Measurements from ENCODE around the gene SNX32. TPM values are rescaled to one million over a fixed set of nuclear protein-coding genes. Genes with fewer than 3 reads are reported as not detected.

The SNX32 gene
- 0.13 TPM in 1 of 2 replicates, not detected in the other for total RNA-seq (2014; rRNA removed; shearing (Covaris generic))

GRCh38 chr11:65833297-65834030, at the start of gene SNX32:
Gene SNX32 (plus strand): TSS chr11:65833963. CDS start chr11:65834066, 103 bp downstream.

DNA sequence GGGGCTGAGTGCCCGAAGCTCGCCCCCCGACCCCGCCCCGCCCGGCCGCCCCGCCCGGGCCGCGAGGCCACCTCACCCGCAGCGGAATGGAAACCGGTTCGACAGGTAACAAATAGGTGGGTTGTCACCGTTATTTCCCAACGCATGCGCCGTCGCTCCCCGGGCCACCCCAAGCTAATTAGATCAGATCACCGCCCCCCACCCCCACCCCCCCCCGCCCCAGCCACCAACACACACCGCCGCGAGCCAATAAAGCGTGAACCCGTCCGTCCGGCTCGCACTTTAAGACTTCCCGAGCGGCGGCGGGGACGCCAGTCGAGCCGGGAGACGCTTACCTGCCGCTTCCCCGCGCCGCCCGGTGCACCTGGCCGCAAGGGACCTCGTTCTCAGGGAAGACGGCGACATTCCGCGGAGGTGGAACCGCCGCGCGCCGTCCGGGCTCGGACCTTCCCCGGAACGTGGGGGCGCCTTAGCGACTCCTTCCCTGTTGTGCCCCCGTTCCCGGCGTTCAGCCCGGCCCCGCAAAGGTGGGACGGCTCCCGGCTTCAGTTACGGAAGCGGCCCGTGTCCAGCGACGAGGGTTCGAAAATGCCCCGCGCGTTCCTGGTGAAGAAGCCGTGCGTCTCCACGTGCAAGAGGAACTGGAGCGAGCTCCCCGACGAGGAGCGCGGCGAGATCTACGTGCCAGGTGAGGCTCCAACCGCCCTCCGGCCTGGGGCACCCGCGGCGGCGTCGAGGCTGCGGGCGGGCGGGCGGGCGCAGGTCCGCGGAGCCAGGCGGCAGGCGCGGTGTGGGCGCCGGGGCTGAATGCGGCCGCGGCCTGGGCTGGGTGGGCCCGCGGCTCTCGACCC, 46.8 kb upstream of the SNX32 start, which contains the start of gene OVOL1:
OVOL1 (plus strand) TSS at position 278 of the 851 bp plus-strand sequence; CDS start at position 589, 311 bp downstream.

DNA sequence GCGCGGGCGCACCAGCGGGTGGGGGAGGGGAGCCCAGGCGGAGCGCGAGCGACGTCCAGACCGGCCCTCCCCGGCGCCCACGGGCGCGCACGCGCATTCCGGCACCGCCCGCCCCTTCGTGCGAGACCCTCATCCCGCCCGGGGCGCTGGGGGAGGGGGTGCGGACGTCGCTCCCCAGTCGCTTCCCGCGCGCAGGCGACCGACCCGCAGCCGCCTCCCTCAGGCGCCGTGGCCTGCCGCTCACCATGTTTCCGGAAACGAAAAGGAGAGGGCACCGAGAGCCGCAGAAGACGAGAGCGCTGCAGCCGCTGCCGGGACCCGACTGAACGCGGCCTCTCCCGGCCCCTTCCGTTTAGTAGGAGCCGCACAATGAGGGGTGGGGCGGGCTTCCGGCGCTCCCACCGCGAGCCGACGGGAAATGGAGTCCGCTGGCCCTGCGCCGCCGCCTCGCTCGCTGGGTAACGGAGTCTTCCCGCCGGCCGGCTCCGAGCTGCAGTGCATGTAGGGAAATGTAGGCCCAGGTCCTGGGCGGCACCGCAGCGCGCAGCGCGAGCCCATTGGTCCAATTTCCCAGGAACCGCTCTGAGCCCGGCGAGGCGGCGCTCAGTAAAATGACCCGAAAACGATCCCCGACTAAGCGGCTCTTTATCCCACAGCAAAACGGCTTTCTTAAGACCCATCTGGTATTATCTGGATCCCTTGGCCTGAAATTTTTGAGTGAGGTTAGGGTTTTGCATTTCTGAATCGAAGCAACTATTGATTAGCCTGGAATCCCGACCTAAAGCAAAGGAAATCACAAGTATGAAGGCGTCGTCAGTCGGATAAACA, 24.3 kb downstream of the SNX32 start, which contains the start of gene CFL1:
CFL1 (minus strand) TSS at position 328 of the 828 bp plus-strand sequence; CDS start at position 247, 81 bp downstream.

GRCh38 chr11:65860278-65861164, 26.8 kb downstream of the SNX32 start, which contains the start of gene MUS81:
Gene MUS81 (plus strand): TSS chr11:65860433. CDS start chr11:65860754, 321 bp downstream.

GRCh38 chr11:65872586-65873317, 39.0 kb downstream of the SNX32 start, which contains the start of gene EFEMP2:
Gene EFEMP2 (minus strand): TSS chr11:65872800. CDS start chr11:65872354, 446 bp downstream.

DNA sequence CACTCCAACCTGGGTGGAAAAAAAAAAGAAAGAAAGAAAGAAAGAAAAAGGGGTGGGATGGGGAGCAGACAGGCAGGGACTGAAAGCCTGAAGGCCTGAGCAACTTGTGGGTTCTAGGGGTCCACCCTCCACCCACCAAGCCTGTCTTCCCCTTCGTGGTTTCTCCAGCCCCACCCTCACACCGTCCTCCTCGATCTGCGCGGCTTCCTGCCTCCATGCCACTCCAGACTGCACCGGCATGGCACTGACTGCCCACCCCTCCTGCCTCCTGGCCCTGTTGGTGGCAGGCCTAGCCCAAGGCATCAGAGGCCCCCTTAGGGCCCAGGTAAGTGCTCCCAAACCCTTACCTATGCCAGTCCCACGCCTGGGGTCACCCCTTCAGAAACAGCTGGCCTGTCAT, 45.9 kb downstream of the SNX32 start, which contains the start of gene CTSW:
CTSW (plus strand) TSS at position 221 of the 400 bp plus-strand sequence; CDS start at position 239, 18 bp downstream.

DNA sequence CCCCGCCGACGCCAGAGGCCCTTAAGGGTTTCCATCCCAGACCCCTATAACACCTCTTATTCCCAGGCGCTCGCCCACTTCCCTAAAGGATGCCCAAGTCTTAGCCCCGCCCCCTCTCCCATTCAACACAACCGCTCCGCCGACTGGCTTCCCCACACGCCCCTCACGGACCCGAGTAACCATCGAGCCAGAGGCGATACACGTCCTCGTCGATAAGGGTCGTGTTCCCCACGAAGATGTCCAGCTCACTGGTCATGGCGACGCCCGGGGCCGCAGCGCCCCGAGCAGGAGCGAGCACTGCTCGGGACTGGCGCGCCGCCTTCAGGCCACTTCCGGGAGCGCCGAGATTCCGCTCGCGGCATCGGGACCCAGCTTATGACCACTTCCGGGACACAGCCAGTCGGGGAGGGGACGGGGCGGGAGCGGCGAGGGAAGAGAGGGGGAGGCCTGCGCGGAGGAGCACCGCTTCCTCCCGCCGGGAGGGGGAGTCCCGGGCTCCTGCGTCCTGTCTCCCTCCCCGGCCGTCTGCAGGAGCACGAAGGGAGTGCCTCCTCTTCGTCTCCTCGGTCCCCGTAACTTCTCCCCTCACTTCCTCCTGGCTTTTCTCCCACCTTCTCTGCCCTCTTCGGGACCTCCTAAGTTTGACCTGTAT, 54.5 kb downstream of the SNX32 start, which contains the start of gene FIBP:
FIBP (minus strand) TSS at position 309 of the 652 bp plus-strand sequence; CDS start at position 256, 53 bp downstream.

DNA sequence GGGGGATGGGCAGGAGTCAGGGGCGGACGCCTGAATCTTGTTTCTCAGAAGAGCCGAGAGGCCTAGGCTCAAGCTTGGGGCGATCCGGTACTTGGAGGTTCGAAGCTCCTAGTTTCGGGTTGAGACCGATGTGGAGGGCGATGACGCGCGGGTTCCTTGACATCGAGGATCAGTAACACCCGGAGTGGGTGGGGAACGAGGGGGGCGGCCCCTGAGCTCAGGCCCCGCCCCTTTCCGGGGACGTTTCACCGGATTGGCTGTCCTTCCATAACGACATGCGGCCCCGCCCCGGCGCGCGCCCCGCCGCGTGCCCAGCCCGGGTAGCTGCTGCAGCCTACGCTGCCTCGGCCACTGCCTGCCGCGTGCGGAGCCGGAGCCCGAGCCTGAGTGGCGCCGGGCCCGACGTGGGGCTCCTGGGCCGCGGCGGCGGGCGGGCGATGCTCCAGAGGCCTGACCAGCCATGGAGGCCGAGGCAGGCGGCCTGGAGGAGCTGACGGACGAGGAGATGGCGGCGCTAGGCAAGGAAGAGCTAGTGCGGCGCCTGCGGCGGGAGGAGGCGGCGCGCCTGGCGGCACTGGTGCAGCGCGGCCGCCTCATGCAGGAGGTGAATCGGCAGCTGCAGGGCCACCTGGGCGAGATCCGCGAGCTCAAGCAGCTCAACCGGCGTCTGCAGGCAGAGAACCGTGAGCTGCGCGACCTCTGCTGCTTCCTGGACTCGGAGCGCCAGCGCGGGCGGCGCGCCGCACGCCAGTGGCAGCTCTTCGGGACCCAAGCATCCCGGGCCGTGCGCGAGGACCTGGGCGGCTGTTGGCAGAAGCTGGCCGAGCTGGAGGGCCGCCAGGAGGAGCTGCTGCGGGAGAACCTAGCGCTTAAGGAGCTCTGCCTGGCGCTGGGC, 56.8 kb downstream of the SNX32 start, which contains the start of gene CCDC85B:
CCDC85B (plus strand) TSS at position 350 of the 895 bp plus-strand sequence; CDS start at position 461, 111 bp downstream.

GRCh38 chr11:65900125-65900898, 66.5 kb downstream of the SNX32 start, which contains the start of gene FOSL1:
Gene FOSL1 (minus strand): TSS chr11:65900388. CDS start chr11:65900339, 49 bp downstream.

Other genes starting within 250 kb of the SNX32 start
- 0.27 and 0.30 TPM in 2 replicates for gene KCNK7, start 238.2 kb upstream of the SNX32 start, total RNA-seq (2014; rRNA removed; shearing (Covaris generic))
- gene MAP3K11, start 219.7 kb upstream of the SNX32 start, total RNA-seq (2014; rRNA removed; shearing (Covaris generic)): 32.6 and 44.9 TPM in 2 replicates
- gene PCNX3, start 218.2 kb upstream of the SNX32 start, total RNA-seq (2014; rRNA removed; shearing (Covaris generic)): 38.1 and 38.7 TPM in 2 replicates
- 34.2 and 35.5 TPM in 2 replicates for gene SIPA1, start 195.9 kb upstream of the SNX32 start, total RNA-seq (2014; rRNA removed; shearing (Covaris generic))
- gene RELA, start 171.0 kb upstream of the SNX32 start, total RNA-seq (2014; rRNA removed; shearing (Covaris generic)): 41.8 and 44.5 TPM in 2 replicates
- gene KAT5, start 121.7 kb upstream of the SNX32 start, total RNA-seq (2014; rRNA removed; shearing (Covaris generic)): 84.3 and 89.4 TPM in 2 replicates
- gene RNASEH2C, start 113.2 kb upstream of the SNX32 start, total RNA-seq (2014; rRNA removed; shearing (Covaris generic)): 115 and 149 TPM in 2 replicates
- gene AP5B1, start 53.0 kb upstream of the SNX32 start, total RNA-seq (2014; rRNA removed; shearing (Covaris generic)): 23.7 and 24.5 TPM in 2 replicates
- gene OVOL1, start 46.9 kb upstream of the SNX32 start, total RNA-seq (2014; rRNA removed; shearing (Covaris generic)): 0.11 TPM in 2 replicates
- gene CFL1, start 24.2 kb downstream of the SNX32 start, total RNA-seq (2014; rRNA removed; shearing (Covaris generic)): 2,320 and 2,361 TPM in 2 replicates
- 94.2 and 103 TPM in 2 replicates for gene MUS81, start 26.5 kb downstream of the SNX32 start, total RNA-seq (2014; rRNA removed; shearing (Covaris generic))
- gene EFEMP2, start 38.8 kb downstream of the SNX32 start, total RNA-seq (2014; rRNA removed; shearing (Covaris generic)): 11.4 and 16.7 TPM in 2 replicates
- gene CTSW, start 45.9 kb downstream of the SNX32 start, total RNA-seq (2014; rRNA removed; shearing (Covaris generic)): 0.24 and 0.41 TPM in 2 replicates
- gene FIBP, start 54.5 kb downstream of the SNX32 start, total RNA-seq (2014; rRNA removed; shearing (Covaris generic)): 307 and 389 TPM in 2 replicates
- 158 and 196 TPM in 2 replicates for gene CCDC85B, start 56.7 kb downstream of the SNX32 start, total RNA-seq (2014; rRNA removed; shearing (Covaris generic))
- gene FOSL1, start 66.4 kb downstream of the SNX32 start, total RNA-seq (2014; rRNA removed; shearing (Covaris generic)): 548 and 703 TPM in 2 replicates
- 17.5 and 22.0 TPM in 2 replicates for gene C11orf68, start 85.1 kb downstream of the SNX32 start, total RNA-seq (2014; rRNA removed; shearing (Covaris generic))
- 837 and 878 TPM in 2 replicates for gene DRAP1, start 85.5 kb downstream of the SNX32 start, total RNA-seq (2014; rRNA removed; shearing (Covaris generic))
- gene TSGA10IP, start 111.5 kb downstream of the SNX32 start, total RNA-seq (2014; rRNA removed; shearing (Covaris generic)): not detected in 2 replicates
- gene SART1, start 127.8 kb downstream of the SNX32 start, total RNA-seq (2014; rRNA removed; shearing (Covaris generic)): 230 and 245 TPM in 2 replicates
- gene EIF1AD, start 168.2 kb downstream of the SNX32 start, total RNA-seq (2014; rRNA removed; shearing (Covaris generic)): 50.8 and 60.5 TPM in 2 replicates
- gene BANF1, start 168.5 kb downstream of the SNX32 start, total RNA-seq (2014; rRNA removed; shearing (Covaris generic)): 73.9 and 84.0 TPM in 2 replicates
- 0.19 and 0.91 TPM in 2 replicates for gene CST6, start 178.0 kb downstream of the SNX32 start, total RNA-seq (2014; rRNA removed; shearing (Covaris generic))
- gene CATSPER1, start 192.5 kb downstream of the SNX32 start, total RNA-seq (2014; rRNA removed; shearing (Covaris generic)): 9.7 and 11.3 TPM in 2 replicates
- gene GAL3ST3, start 215.2 kb downstream of the SNX32 start, total RNA-seq (2014; rRNA removed; shearing (Covaris generic)): 0.30 and 0.34 TPM in 2 replicates
- gene SF3B2, start 218.4 kb downstream of the SNX32 start, total RNA-seq (2014; rRNA removed; shearing (Covaris generic)): 306 and 311 TPM in 2 replicates
- 14.2 and 15.2 TPM in 2 replicates for gene PACS1, start 236.3 kb downstream of the SNX32 start, total RNA-seq (2014; rRNA removed; shearing (Covaris generic))

All from A375 (cell line).